Activated CD8-positive, alpha-beta T cell treated with anti-CD3 and anti-CD28 coated beads, Interleukin-2, amount 10 ng/mL, durations not matched to agents 7 days and 5 days (primary cell): ENCODE measurements around the gene DHRS2. TPM values are rescaled to one million over a fixed set of nuclear protein-coding genes. Genes with fewer than 3 reads are reported as not detected.

Experiments
- ATAC-seq: fragments of 150-1000 bp; cut with Tn5 transposase; one replicate; pipeline ENCODE4 v1.10.0; 2021; ENCODE audit warnings: moderate library complexity
- CTCF ChIA-PET: fragments of 350-600 bp; sonication (Branson Sonifier 250); formaldehyde crosslinking; loops from one replicate; lab custom pipeline; 2021; ENCODE audit warnings: antibody characterized with exemption; lab: Charles Lee
- POLR2A ChIA-PET: fragments of 350-600 bp; sonication (Branson Sonifier 250); formaldehyde crosslinking; loops from one replicate; lab custom pipeline; 2021; ENCODE audit warnings: antibody characterized with exemption; lab: Charles Lee
- DNase-seq: peaks from one replicate; pipeline ENCODE4 v3.0.0-alpha.2; 2020
- H3K27ac Mint-ChIP-seq: one replicate; pipeline ENCODE4 v1.8.0; 2021; ENCODE audit warnings: mild to moderate bottlenecking, mixed read lengths
- H3K27me3 Mint-ChIP-seq: one replicate; pipeline ENCODE4 v1.8.0; 2021; ENCODE audit warnings: low read depth, mixed read lengths
- H3K36me3 Mint-ChIP-seq: one replicate; pipeline ENCODE4 v1.8.0; 2021; ENCODE audit warnings: low read depth, mixed read lengths
- H3K4me1 Mint-ChIP-seq: one replicate; pipeline ENCODE4 v1.8.0; 2021; ENCODE audit warnings: low read depth, mixed read lengths
- H3K4me3 Mint-ChIP-seq: one replicate; pipeline ENCODE4 v1.8.0; 2021; ENCODE audit warnings: mild to moderate bottlenecking, mixed read lengths
- H3K9me3 Mint-ChIP-seq: one replicate; pipeline ENCODE4 v1.8.0; 2022; ENCODE audit warnings: mixed read lengths; ENCODE audit not compliant: insufficient read depth
- total RNA-seq, 2 experiments: library from RNA; stranded (reverse); gene quantifications; one replicate each; pipeline ENCODE4 v1.2.3, GENCODE V29; 2021

DHRS2 gene
- total RNA-seq, 2 experiments from 2014 or later, result 0.24 to 0.44 TPM

- H3K4me1 Mint-ChIP-seq, result no peaks in the 10 kb centered on the region
- CTCF ChIA-PET, result interaction anchor here (1.5 kb wide), 1 partner anchor 35 kb away, joined by 4 read pairs; no protein-coding TSS in a partner anchor
- H3K27me3 Mint-ChIP-seq, result peaks cover 14% of the 10 kb centered on the region
- DNase-seq, result no peak
- H3K36me3 Mint-ChIP-seq, result peaks cover 2% of the 10 kb centered on the region
- peaks cover 13% of the 10 kb centered on the region for H3K9me3 Mint-ChIP-seq
- no peak for ATAC-seq
- no peak overlapping the region for H3K4me3 Mint-ChIP-seq
- no peak overlapping the region for H3K27ac Mint-ChIP-seq
- POLR2A ChIA-PET, result no interaction called here
Measured at GRCh38 chr14:23623962-23624361, 12.2 kb upstream of the DHRS2 start.

- H3K27ac Mint-ChIP-seq, result no peak overlapping the region
- DNase-seq (no peak), ATAC-seq (no peak)
- peaks cover 13% of the 10 kb centered on the region for H3K9me3 Mint-ChIP-seq
- peaks cover 14% of the 10 kb centered on the region for H3K27me3 Mint-ChIP-seq
- H3K4me1 Mint-ChIP-seq, result no peaks in the 10 kb centered on the region
- POLR2A ChIA-PET, result no interaction called here
- H3K36me3 Mint-ChIP-seq, result peaks cover 2% of the 10 kb centered on the region
- H3K4me3 Mint-ChIP-seq, result no peak overlapping the region
- CTCF ChIA-PET, result interaction anchor here (1.4 to 1.5 kb wide), 2 partner anchors 14 to 36 kb away, joined by 3 to 4 read pairs; no protein-coding TSS in a partner anchor
Measured at GRCh38 chr14:23624830-23625404, 11.2 kb upstream of the DHRS2 start.

- H3K36me3 Mint-ChIP-seq, result peaks cover 2% of the 10 kb centered on the region
- ChIA-PET CTCF (interaction anchor here (1.0 to 1.6 kb wide), 2 partner anchors 14 to 16 kb away, joined by 3 to 4 read pairs; no protein-coding TSS in a partner anchor), POLR2A (no interaction called here)
- H3K27ac Mint-ChIP-seq, result no peak overlapping the region
- ATAC-seq (no peak), DNase-seq (no peak)
- H3K27me3 Mint-ChIP-seq, result peaks cover 9% of the 10 kb centered on the region
- H3K9me3 Mint-ChIP-seq, result peaks cover 13% of the 10 kb centered on the region
- no peak overlapping the region for H3K4me3 Mint-ChIP-seq
- peaks cover 6% of the 10 kb centered on the region for H3K4me1 Mint-ChIP-seq
Measured at GRCh38 chr14:23626946-23627345, 9.2 kb upstream of the DHRS2 start.

- POLR2A ChIA-PET, result no interaction called here
- DNase-seq (no peak), ATAC-seq (no peak)
- Mint-ChIP-seq H3K9me3 (peaks cover 13% of the 10 kb centered on the region), H3K4me1 (peaks cover 11% of the 10 kb centered on the region), H3K27me3 (peaks cover 9% of the 10 kb centered on the region), H3K4me3 (no peak overlapping the region), H3K36me3 (peaks cover 2% of the 10 kb centered on the region), H3K27ac (no peak overlapping the region)
- CTCF ChIA-PET, result interaction anchor here (0.8 to 1.0 kb wide), 2 partner anchors 17 to 39 kb away, joined by 3 read pairs; no protein-coding TSS in a partner anchor
Measured at GRCh38 chr14:23627961-23628360, 8.2 kb upstream of the DHRS2 start.

DNA sequence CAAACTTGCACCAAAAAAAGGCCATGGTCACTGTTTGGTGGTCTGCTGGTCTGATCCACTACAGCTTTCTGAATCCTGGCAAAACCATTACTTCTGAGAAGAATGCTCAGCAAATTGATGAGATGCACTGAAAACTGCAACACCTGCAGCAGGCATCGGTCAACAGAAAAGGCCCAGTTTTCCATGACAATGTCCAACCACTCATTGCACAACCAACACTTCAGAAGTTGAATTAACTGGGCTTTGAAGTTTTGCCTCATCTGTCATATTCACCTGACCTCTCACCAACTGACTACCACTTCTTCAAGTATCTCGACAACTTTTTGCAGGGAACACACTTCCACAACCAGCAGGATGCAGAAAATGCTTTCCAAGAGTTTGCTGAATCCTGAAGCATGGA is 7.0 kb upstream of the DHRS2 start:
- ATAC-seq (no peak), DNase-seq (no peak)
- ChIA-PET CTCF (no interaction called here), POLR2A (no interaction called here)
- H3K36me3 Mint-ChIP-seq, result peaks cover 2% of the 10 kb centered on the region
- peaks cover 12% of the 10 kb centered on the region for H3K27me3 Mint-ChIP-seq
- no peak overlapping the region for H3K27ac Mint-ChIP-seq
- H3K4me1 Mint-ChIP-seq, result peaks cover 11% of the 10 kb centered on the region
- peaks cover 13% of the 10 kb centered on the region for H3K9me3 Mint-ChIP-seq
- no peak overlapping the region for H3K4me3 Mint-ChIP-seq

DNA sequence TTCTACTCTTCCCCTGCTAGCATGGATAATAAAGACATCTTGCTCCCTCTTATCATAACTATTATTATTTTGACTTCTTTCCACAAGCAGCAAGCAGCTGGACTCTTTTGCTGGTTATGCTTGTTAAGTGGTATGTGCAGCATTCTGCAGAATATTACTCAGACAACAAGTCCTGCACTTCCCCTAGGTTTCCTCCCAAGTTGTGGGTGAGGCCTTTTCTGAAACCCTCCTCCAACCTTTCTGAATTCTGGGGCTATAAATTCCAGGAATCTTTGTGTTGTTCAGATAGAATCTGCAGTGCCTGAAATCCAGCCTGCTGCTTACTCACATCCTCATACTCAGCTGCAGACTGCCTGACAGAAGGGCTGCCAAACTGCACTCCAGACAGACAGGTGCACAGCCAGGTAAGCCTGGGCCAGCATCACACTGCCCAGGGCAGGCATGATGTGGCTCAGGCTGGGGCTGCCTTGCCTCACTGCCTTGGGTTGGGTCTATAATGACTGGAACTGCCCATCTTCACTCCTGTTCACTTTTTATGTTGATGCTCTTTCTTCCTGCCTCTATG is 6.2 kb upstream of the DHRS2 start:
- POLR2A ChIA-PET, result interaction anchor here (0.7 kb wide), 1 partner anchor 36 kb away, joined by 3 read pairs; no protein-coding TSS in a partner anchor
- no peak overlapping the region for H3K27ac Mint-ChIP-seq
- no peak for ATAC-seq

DNA sequence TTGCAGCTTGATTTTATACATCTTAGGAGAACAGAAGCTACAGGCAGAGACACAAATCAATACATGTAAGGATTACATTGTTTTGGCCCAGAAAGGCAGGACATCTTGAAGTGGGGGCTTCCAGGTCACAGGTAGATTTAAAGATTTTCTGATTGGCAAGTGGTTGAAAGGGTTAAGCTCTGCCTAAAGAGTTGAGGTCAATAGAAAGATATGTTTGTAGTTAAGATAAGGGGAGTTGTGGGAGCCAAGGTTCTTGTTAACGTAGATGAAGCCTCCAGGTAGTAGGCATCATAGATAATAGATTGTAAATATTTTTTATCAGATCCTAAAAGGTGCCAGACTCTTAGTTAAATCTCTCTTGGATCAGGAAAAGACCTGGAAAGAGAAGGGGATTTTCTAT is 5.5 kb upstream of the DHRS2 start:
- H3K4me3 Mint-ChIP-seq, result no peak overlapping the region
- H3K27me3 Mint-ChIP-seq, result peaks cover 14% of the 10 kb centered on the region
- ATAC-seq (no peak), DNase-seq (no peak)
- H3K4me1 Mint-ChIP-seq, result peaks cover 11% of the 10 kb centered on the region
- ChIA-PET CTCF (interaction anchor here (1.6 to 7.0 kb wide), 15 partner anchors 9 to 327 kb away, joined by 4 to 197 read pairs (median 15); partner anchors contain the start of gene AP1G2), POLR2A (interaction anchor here (0.7 kb wide), 1 partner anchor 37 kb away, joined by 3 read pairs; no protein-coding TSS in a partner anchor)
- H3K36me3 Mint-ChIP-seq, result no peaks in the 10 kb centered on the region
- H3K9me3 Mint-ChIP-seq, result no peaks in the 10 kb centered on the region
- H3K27ac Mint-ChIP-seq, result no peak overlapping the region

More for the DNA sequence above, 6.2 kb upstream of the DHRS2 start:
- DNase-seq, result no peak
- H3K4me1 Mint-ChIP-seq, result peaks cover 11% of the 10 kb centered on the region
- H3K36me3 Mint-ChIP-seq, result no peaks in the 10 kb centered on the region
- CTCF ChIA-PET, result interaction anchor here (2.9 to 7.0 kb wide), 5 partner anchors 9 to 300 kb away, joined by 30 to 197 read pairs (median 40); no protein-coding TSS in a partner anchor
- H3K27me3 Mint-ChIP-seq, result peaks cover 14% of the 10 kb centered on the region
- H3K4me3 Mint-ChIP-seq, result no peak overlapping the region
- H3K9me3 Mint-ChIP-seq, result peaks cover 6% of the 10 kb centered on the region

DNA sequence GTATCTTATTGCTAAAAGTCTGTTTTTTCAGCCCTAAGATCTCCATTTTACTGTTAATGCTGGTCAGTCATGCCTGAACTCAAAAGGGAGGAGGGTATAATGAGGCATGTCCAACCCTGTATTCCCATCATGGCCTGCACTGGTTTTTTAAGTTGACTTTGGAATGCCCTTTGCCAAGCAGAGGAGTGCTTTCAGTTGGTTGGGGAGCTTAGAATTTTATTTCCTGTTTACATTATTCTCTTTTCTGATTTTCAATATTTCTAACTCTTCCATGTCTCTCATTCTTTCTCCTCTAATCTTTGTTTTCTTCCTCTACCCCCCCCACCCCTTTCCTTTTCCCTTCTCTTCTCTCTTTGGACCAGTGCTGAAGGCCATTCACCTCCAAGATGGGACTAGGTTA is 4.9 kb upstream of the DHRS2 start:
- ChIA-PET POLR2A (interaction anchor here (0.7 kb wide), 1 partner anchor 14 kb away, joined by 3 read pairs; no protein-coding TSS in a partner anchor), CTCF (interaction anchor here (0.7 to 7.0 kb wide), 57 partner anchors 10 to 941 kb away, joined by 3 to 197 read pairs (median 5); partner anchors contain the start of genes AP1G2, DHRS4, JPH4 and PABPN1)
- peaks cover 14% of the 10 kb centered on the region for H3K27me3 Mint-ChIP-seq
- H3K9me3 Mint-ChIP-seq, result no peaks in the 10 kb centered on the region
- ATAC-seq (no peak), DNase-seq (no peak)
- H3K4me1 Mint-ChIP-seq, result peaks cover 11% of the 10 kb centered on the region
- H3K27ac Mint-ChIP-seq, result peak overlapping the region; percentile 48
- no peaks in the 10 kb centered on the region for H3K36me3 Mint-ChIP-seq
- no peak overlapping the region for H3K4me3 Mint-ChIP-seq

GRCh38 chr14:23631702-23632460 is 4.3 kb upstream of the DHRS2 start:
- POLR2A ChIA-PET, result interaction anchor here (0.7 to 1.3 kb wide), 2 partner anchors 13 to 21 kb away, joined by 3 to 5 read pairs; no protein-coding TSS in a partner anchor
- Mint-ChIP-seq H3K4me1 (peaks cover 11% of the 10 kb centered on the region), H3K9me3 (no peaks in the 10 kb centered on the region), H3K4me3 (peak overlapping the region; percentile 11), H3K27me3 (peaks cover 11% of the 10 kb centered on the region), H3K36me3 (no peaks in the 10 kb centered on the region), H3K27ac (peak overlapping the region; percentile 48)
- CTCF ChIA-PET, result interaction anchor here (0.7 to 7.0 kb wide), 70 partner anchors 9 to 942 kb away, joined by 3 to 197 read pairs (median 4); partner anchors contain the start of genes AP1G2, DHRS4, JPH4 and PABPN1
- peak; percentile 74 for DNase-seq
- peak; percentile 82 for ATAC-seq

DNA sequence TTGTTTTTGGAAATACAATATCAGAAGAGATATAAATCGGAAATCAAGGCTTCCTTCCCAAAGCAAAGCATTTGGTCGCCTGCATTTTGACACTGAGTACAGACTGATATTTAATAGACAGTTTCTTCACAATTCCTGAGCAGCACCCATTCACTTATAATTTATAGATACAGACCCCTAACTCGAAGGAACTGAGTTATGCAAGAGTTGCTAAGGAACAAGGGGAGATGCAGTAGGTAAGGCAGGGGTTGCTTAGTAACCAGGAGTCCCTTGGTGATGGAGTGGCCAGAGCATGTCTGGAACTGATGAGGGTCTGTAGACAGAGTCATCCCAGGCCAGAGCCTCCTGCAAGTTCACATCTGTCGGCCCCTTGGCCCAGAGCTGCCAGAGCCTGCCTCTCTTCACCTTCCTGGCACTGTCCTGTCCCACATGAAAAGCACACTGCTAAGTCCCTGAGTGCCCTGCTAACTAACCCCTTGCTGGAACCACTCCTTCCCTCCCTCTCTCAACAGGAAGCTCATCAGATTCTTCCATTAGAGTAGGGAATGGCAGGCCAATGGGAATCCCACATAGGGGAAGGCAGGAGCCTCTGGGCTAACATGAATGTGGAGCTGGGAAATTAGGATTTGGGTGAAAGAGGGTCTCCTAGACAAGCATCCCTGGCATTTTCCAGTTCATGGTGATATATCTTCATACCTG is 3.6 kb upstream of the DHRS2 start:
- peaks cover 5% of the 10 kb centered on the region for H3K27me3 Mint-ChIP-seq
- H3K4me1 Mint-ChIP-seq, result peaks cover 11% of the 10 kb centered on the region
- H3K4me3 Mint-ChIP-seq, result peak overlapping the region; percentile 11
- H3K36me3 Mint-ChIP-seq, result no peaks in the 10 kb centered on the region
- DNase-seq (no peak), ATAC-seq (no peak)
- H3K27ac Mint-ChIP-seq, result no peak overlapping the region
- POLR2A ChIA-PET, result interaction anchor here (1.3 kb wide), 1 partner anchor 22 kb away, joined by 5 read pairs; no protein-coding TSS in a partner anchor
- no peaks in the 10 kb centered on the region for H3K9me3 Mint-ChIP-seq
- CTCF ChIA-PET, result interaction anchor here (0.7 to 7.0 kb wide), 65 partner anchors 8 to 943 kb away, joined by 3 to 197 read pairs (median 4); partner anchors contain the start of genes AP1G2, DHRS4 and PABPN1
